Testis (tissue), 2 donors: Measurements from ENCODE around the gene PDCD1.

Experiments
- POLR2A ChIP-seq: fragments of 450-650 bp; IDR thresholded peaks from one replicate; pipeline ENCODE4 v1.6.1; 2017; ENCODE audit warnings: antibody characterized with exemption, mild to moderate bottlenecking, moderate library complexity
- TF ChIP-seq, protein P1 (sequence below), 3 experiments: fragments of 450-650 bp in 2 of 3; fragments of 200-600 bp in 1 of 3; sonication (generic) in 1 of 3; IDR thresholded peaks; one replicate each; pipeline ENCODE4 v1.5.1; 2016 to 2019; ENCODE audit warnings: antibody characterized with exemption in 3 of 3, mild to moderate bottlenecking in 2 of 3, moderate library complexity in 1 of 3

DNA sequence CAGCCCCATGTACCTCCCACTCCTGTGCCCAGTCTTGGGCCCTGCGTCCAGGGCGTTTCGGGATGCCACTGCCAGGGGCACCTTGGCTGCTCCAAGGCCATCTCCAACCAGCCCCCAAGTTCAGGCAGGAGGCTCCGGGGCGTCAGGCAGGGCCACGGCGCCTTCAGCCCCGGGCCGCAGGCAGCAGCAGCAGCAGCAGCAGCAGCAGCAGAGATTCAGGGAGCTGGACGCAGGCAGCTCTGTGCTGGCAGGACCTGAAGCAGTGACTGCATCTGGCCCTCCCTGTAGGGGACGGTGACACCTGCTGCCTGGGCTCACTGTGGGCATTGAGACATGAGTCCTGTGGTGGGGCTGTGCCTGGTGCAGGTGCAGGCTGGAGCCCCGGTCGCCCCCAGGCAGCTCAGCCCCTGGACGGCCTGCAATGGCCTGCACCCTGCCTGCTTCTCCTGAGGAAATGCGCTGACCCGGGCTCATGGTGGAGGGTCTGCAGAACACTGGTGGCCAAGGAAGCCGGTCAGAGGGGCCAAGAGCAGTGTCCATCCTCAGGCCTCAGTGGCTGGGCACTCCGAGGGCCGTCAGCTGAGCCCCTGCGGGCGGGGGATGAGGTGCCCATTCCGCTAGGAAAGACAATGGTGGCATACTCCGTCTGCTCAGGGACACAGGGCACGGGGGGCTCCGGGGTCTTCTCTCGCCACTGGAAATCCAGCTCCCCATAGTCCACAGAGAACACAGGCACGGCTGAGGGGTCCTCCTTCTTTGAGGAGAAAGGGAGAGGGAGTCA, 8.0 kb downstream of the PDCD1 start:
- TF ChIP-seq, protein P1, sequence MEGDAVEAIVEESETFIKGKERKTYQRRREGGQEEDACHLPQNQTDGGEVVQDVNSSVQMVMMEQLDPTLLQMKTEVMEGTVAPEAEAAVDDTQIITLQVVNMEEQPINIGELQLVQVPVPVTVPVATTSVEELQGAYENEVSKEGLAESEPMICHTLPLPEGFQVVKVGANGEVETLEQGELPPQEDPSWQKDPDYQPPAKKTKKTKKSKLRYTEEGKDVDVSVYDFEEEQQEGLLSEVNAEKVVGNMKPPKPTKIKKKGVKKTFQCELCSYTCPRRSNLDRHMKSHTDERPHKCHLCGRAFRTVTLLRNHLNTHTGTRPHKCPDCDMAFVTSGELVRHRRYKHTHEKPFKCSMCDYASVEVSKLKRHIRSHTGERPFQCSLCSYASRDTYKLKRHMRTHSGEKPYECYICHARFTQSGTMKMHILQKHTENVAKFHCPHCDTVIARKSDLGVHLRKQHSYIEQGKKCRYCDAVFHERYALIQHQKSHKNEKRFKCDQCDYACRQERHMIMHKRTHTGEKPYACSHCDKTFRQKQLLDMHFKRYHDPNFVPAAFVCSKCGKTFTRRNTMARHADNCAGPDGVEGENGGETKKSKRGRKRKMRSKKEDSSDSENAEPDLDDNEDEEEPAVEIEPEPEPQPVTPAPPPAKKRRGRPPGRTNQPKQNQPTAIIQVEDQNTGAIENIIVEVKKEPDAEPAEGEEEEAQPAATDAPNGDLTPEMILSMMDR (IDR thresholded peaks at IDR 0.05), result no peak
- no peak for TF ChIP-seq POLR2A
